HCT116 (cell line): ENCODE results near the gene EI24.

ENCODE experiments used
- CEBPB ChIP-seq: IDR thresholded peaks from 2 replicates; pipeline ENCODE4 v1.6.1; 2012; ENCODE audit warnings: low read depth
- CTCF ChIP-seq, 3 experiments: fragments of 200-600 bp in 1 of 3; sonication (generic) in 1 of 3; IDR thresholded peaks in 2 of 3; conservative IDR thresholded peaks in 1 of 3; 2 replicates each; pipeline ENCODE4 v1.5.1; 2012 to 2017; ENCODE audit warnings: low read depth in 2 of 3, low read length in 2 of 3, antibody characterized with exemption in 1 of 3, borderline replicate concordance in 1 of 3, control low read depth in 1 of 3, mild to moderate bottlenecking in 1 of 3, mixed read lengths in 1 of 3, mixed run types in 1 of 3, moderate library complexity in 1 of 3; ENCODE audit not compliant: insufficient read depth in 1 of 3
- EGR1 ChIP-seq: IDR thresholded peaks from 2 replicates; pipeline ENCODE4 v1.6.1; 2012; ENCODE audit warnings: low read depth
- ELF1 ChIP-seq: IDR thresholded peaks from 2 replicates; pipeline ENCODE4 v1.6.1; 2012; ENCODE audit warnings: low read depth, borderline replicate concordance
- EZH2 ChIP-seq: fragments of 200-600 bp; sonication (generic); IDR thresholded peaks from 2 replicates; pipeline ENCODE4 v1.6.1; 2017; ENCODE audit warnings: antibody characterized with exemption, mixed run types
- POLR2A ChIP-seq: IDR thresholded peaks from 2 replicates; pipeline ENCODE4 v1.7.0; 2011; ENCODE audit warnings: borderline replicate concordance; ENCODE audit not compliant: insufficient read depth, insufficient read length; ENCODE audit errors: extremely low read depth
- POLR2AphosphoS5 ChIP-seq: IDR thresholded peaks from 2 replicates; pipeline ENCODE4 v1.6.1; 2011; ENCODE audit warnings: mild to moderate bottlenecking, low read depth, low read length, moderate library complexity
- RAD21 ChIP-seq: IDR thresholded peaks from 2 replicates; pipeline ENCODE4 v1.6.1; 2012; ENCODE audit warnings: low read depth, mild to moderate bottlenecking
- SRF ChIP-seq: IDR thresholded peaks from 2 replicates; pipeline ENCODE4 v1.6.1; 2012; ENCODE audit warnings: low read depth
- ZNF274 ChIP-seq: fragments of 200-500 bp; sonication (Bioruptor generic); IDR thresholded peaks from 2 replicates; pipeline ENCODE4 v1.6.1; 2014; ENCODE audit warnings: mild to moderate bottlenecking, low read depth, low read length, inconsistent platforms
- TF ChIP-seq, protein P1 (sequence below): IDR thresholded peaks from 2 replicates; pipeline ENCODE4 v1.6.1; 2012; ENCODE audit warnings: low read depth

DNA sequence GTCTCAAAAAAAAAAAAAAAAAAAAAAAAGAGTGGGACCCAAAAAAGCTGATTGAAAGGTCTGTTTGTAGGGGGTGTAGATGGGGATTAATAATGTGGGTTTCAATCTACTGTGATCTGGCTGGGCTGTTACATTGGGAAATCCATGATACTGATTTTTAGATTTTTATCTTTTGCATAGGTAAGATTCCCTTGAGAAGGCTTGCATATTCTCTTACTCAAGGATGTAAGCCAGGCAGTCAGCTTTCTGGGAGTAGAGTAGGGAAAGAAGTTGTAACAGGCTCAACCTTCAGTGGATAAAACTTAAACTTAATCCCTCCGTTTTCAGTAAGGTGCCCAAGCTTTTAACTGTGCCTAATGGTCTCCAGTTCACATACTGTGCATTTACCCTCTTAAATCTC is 53.8 kb downstream of the EI24 start:
- TF ChIP-seq, protein P1, sequence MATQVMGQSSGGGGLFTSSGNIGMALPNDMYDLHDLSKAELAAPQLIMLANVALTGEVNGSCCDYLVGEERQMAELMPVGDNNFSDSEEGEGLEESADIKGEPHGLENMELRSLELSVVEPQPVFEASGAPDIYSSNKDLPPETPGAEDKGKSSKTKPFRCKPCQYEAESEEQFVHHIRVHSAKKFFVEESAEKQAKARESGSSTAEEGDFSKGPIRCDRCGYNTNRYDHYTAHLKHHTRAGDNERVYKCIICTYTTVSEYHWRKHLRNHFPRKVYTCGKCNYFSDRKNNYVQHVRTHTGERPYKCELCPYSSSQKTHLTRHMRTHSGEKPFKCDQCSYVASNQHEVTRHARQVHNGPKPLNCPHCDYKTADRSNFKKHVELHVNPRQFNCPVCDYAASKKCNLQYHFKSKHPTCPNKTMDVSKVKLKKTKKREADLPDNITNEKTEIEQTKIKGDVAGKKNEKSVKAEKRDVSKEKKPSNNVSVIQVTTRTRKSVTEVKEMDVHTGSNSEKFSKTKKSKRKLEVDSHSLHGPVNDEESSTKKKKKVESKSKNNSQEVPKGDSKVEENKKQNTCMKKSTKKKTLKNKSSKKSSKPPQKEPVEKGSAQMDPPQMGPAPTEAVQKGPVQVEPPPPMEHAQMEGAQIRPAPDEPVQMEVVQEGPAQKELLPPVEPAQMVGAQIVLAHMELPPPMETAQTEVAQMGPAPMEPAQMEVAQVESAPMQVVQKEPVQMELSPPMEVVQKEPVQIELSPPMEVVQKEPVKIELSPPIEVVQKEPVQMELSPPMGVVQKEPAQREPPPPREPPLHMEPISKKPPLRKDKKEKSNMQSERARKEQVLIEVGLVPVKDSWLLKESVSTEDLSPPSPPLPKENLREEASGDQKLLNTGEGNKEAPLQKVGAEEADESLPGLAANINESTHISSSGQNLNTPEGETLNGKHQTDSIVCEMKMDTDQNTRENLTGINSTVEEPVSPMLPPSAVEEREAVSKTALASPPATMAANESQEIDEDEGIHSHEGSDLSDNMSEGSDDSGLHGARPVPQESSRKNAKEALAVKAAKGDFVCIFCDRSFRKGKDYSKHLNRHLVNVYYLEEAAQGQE, result no peak
- no peak for TF ChIP-seq CTCF (IDR thresholded peaks at IDR 0.05 in 2 of 3, conservative IDR thresholded peaks at IDR 0.05 in 1 of 3; ENCODE audit: borderline replicate concordance in 1 of 3, insufficient read depth in 1 of 3, low read depth in 2 of 3, low read length in 2 of 3)
- TF ChIP-seq ZNF274, result no peak
- no peak for TF ChIP-seq EGR1
- no peak for TF ChIP-seq POLR2A
- no peak for TF ChIP-seq ELF1
- no peak for TF ChIP-seq SRF
- no peak for TF ChIP-seq RAD21
- TF ChIP-seq EZH2, result no peak
- TF ChIP-seq POLR2AphosphoS5, result 0 out of 2 replicates have a peak, but pooled peaks have one; percentile 9
- no peak for TF ChIP-seq CEBPB
